ENCODE results near the gene ABHD17B. TPM values are rescaled to one million over a fixed set of nuclear protein-coding genes. Genes with fewer than 3 reads are reported as not detected.

Gene ABHD17B
- total RNA-seq (ENCODE audit: low replicate concordance): 10.6 and 14.3 TPM in 2 replicates

DNA sequence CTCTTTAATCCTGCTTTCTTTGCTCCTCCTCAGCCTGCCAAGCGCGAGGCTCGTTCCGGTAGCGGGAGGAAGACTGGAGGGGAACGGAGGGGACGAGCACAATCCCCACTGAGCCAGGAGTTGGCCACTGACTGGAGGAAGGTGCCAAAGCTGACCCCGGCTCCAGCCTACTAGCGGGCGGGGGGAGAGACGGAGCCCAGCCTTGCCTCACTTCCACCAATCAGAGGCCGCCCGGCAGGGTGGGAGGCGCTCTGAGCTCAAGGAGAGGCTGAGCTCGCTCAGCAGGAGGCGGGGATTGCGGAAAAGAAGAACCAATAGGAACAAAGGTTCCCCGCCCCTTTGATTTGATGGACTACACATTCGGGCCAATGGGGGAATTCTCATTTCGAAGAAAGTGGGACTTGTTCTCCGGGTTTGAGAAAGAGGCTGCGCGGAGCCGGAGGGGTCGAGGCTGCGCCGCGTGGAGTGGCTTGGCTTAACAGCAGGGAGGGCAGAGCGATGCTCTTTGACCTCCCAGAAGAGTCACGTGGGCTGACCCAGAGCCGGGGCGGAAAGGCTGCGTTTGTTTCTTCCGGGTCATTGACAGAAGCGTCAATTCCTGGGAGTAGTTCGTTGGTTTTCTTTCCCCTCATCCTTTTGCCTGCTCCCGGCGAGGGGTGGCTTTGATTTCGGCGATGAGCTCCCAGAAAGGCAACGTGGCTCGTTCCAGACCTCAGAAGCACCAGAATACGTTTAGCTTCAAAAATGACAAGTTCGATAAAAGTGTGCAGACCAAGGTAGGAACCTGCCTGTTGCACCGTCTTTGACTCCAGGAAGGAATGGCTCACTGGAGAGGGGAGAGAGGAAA lies at the start of gene ABHD17B, which contains the start of gene C9orf85:
ABHD17B (minus strand) TSS at position 133 of the 847 bp plus-strand sequence. CDS start 36,113 bp downstream, outside the sequence.
C9orf85 (plus strand) TSS at position 579 of the 847 bp plus-strand sequence; CDS start at position 675, 96 bp downstream.

Other genes starting within 250 kb of the ABHD17B start
- gene CEMIP2, start 142.7 kb downstream of the ABHD17B start, total RNA-seq (ENCODE audit: low replicate concordance): 52.2 and 60.5 TPM in 2 replicates
- 11.7 and 13.7 TPM in 2 replicates for gene C9orf85, start 446 bp upstream of the ABHD17B start, total RNA-seq (ENCODE audit: low replicate concordance)
- gene C9orf57, start 149.4 kb upstream of the ABHD17B start, total RNA-seq (ENCODE audit: low replicate concordance): not detected in 2 replicates
- gene GDA, start 238.2 kb upstream of the ABHD17B start, total RNA-seq (ENCODE audit: low replicate concordance): not detected in 2 replicates